H9 (cell line): ENCODE data around the gene DDIT4. TPM values are rescaled to one million over a fixed set of nuclear protein-coding genes. Genes with fewer than 3 reads are reported as not detected.
A peak's percentile ranks its signal among the peaks of the same experiment; 100 is the strongest.
"Not testable (repeated sequence)": the region's sequence is repeated elsewhere in the genome, so short reads cannot be mapped to it uniquely, and the experiment has no call there.

Source experiments
- DNase-seq: peaks from one replicate; pipeline ENCODE4 v3.0.0-alpha.2; 2017
- H2AFZ ChIP-seq: one replicate; pipeline ENCODE4 v1.6.1; 2013; ENCODE audit warnings: mild to moderate bottlenecking, low read length, control low read depth, moderate library complexity
- H2AK5ac ChIP-seq: 2 replicates; pipeline ENCODE4 v1.6.1; 2013; ENCODE audit warnings: low read length, control low read depth, mixed read lengths; ENCODE audit not compliant: insufficient read length
- H2BK120ac ChIP-seq: one replicate; pipeline ENCODE4 v1.6.1; 2013; ENCODE audit warnings: low read depth, mild to moderate bottlenecking, low read length, control low read depth, inconsistent platforms; ENCODE audit not compliant: poor library complexity, severe bottlenecking
- H2BK12ac ChIP-seq: 2 replicates; pipeline ENCODE4 v1.6.1; 2013; ENCODE audit warnings: low read length, control low read depth, mixed read lengths, low read depth; ENCODE audit not compliant: insufficient read length
- H2BK15ac ChIP-seq: 2 replicates; pipeline ENCODE4 v1.6.1; 2013; ENCODE audit warnings: low read depth, low read length, control low read depth
- H2BK20ac ChIP-seq: one replicate; pipeline ENCODE4 v1.6.1; 2013; ENCODE audit warnings: low read depth, mild to moderate bottlenecking, low read length, control low read depth, inconsistent platforms; ENCODE audit not compliant: poor library complexity, severe bottlenecking
- H2BK5ac ChIP-seq: 2 replicates; pipeline ENCODE4 v1.6.1; 2013; ENCODE audit warnings: low read length, control low read depth, mixed read lengths; ENCODE audit not compliant: insufficient read length
- H3K14ac ChIP-seq: 2 replicates; pipeline ENCODE4 v1.6.1; 2013; ENCODE audit warnings: low read length, control low read depth; ENCODE audit not compliant: insufficient read depth
- H3K18ac ChIP-seq: 2 replicates; pipeline ENCODE4 v1.6.1; 2013; ENCODE audit warnings: low read depth, mild to moderate bottlenecking, mixed read lengths, low read length, control low read depth; ENCODE audit not compliant: insufficient read length
- H3K23ac ChIP-seq: 2 replicates; pipeline ENCODE4 v1.6.1; 2013; ENCODE audit warnings: low read length, control low read depth, mixed read lengths, low read depth; ENCODE audit not compliant: insufficient read length
- H3K23me2 ChIP-seq: 2 replicates; pipeline ENCODE4 v1.6.1; 2013; ENCODE audit warnings: low read depth, mild to moderate bottlenecking, mixed read lengths, low read length, control low read depth; ENCODE audit not compliant: insufficient read length, poor library complexity, severe bottlenecking
- H3K27ac ChIP-seq: 2 replicates; pipeline ENCODE4 v1.5.1; 2013; ENCODE audit warnings: low read length, control low read depth, mixed read lengths, low read depth; ENCODE audit not compliant: insufficient read length
- H3K27me3 ChIP-seq: 2 replicates; pipeline ENCODE4 v1.6.1; 2013; ENCODE audit warnings: low read length, control low read depth, inconsistent platforms; ENCODE audit not compliant: insufficient read depth
- H3K4ac ChIP-seq: 2 replicates; pipeline ENCODE4 v1.6.1; 2013; ENCODE audit warnings: low read depth, mild to moderate bottlenecking, control low read depth, inconsistent platforms, low read length, moderate library complexity
- H3K4me1 ChIP-seq: 2 replicates; pipeline ENCODE4 v1.6.1; 2013; ENCODE audit warnings: low read length, control low read depth, inconsistent platforms; ENCODE audit not compliant: insufficient read depth
- H3K4me2 ChIP-seq: 2 replicates; pipeline ENCODE4 v1.6.1; 2013; ENCODE audit warnings: low read length, control low read depth, mixed read lengths; ENCODE audit not compliant: insufficient read length, insufficient read depth
- H3K56ac ChIP-seq: 2 replicates; pipeline ENCODE4 v1.6.1; 2013; ENCODE audit warnings: low read depth, mild to moderate bottlenecking, mixed read lengths, low read length, control low read depth; ENCODE audit not compliant: insufficient read length
- H3K79me1 ChIP-seq: 2 replicates; pipeline ENCODE4 v1.6.1; 2013; ENCODE audit warnings: low read depth, mild to moderate bottlenecking, moderate library complexity, low read length, control low read depth, inconsistent platforms; ENCODE audit not compliant: insufficient read depth, poor library complexity, severe bottlenecking
- H3K79me2 ChIP-seq: 2 replicates; pipeline ENCODE4 v1.6.1; 2013; ENCODE audit warnings: low read length, control low read depth, inconsistent platforms; ENCODE audit not compliant: insufficient read depth
- H3K9ac ChIP-seq: 2 replicates; pipeline ENCODE4 v1.6.1; 2013; ENCODE audit warnings: low read length, control low read depth, mixed read lengths; ENCODE audit not compliant: insufficient read length; ENCODE audit errors: extremely low read depth
- H3K9me3 ChIP-seq: one replicate; pipeline ENCODE4 v1.6.1; 2013; ENCODE audit warnings: low read depth, low read length, inconsistent platforms; ENCODE audit not compliant: control insufficient read depth
- H3T11ph ChIP-seq: one replicate; pipeline ENCODE4 v1.6.1; 2013; ENCODE audit warnings: mild to moderate bottlenecking, low read length, control low read depth, inconsistent platforms
- H4K20me1 ChIP-seq: one replicate; pipeline ENCODE4 v1.6.1; 2013; ENCODE audit not compliant: control insufficient read depth, insufficient read length, insufficient read depth
- H4K5ac ChIP-seq: 2 replicates; pipeline ENCODE4 v1.6.1; 2013; ENCODE audit warnings: low read depth, mild to moderate bottlenecking, mixed read lengths, low read length, control low read depth; ENCODE audit not compliant: insufficient read length
- H4K8ac ChIP-seq: replicated peaks from 2 replicates; pipeline ENCODE4 v1.6.1; 2013; ENCODE audit warnings: low read length, control low read depth, mixed read lengths, low read depth; ENCODE audit not compliant: insufficient read length
- H4K91ac ChIP-seq: 2 replicates; pipeline ENCODE4 v1.6.1; 2013; ENCODE audit warnings: low read depth, mild to moderate bottlenecking, moderate library complexity, mixed read lengths, low read length, control low read depth; ENCODE audit not compliant: insufficient read length
- H3K27ac Mint-ChIP-seq, 3 experiments: 2 replicates in 2 of 3; 3 replicates in 1 of 3; pipeline ENCODE4 v1.8.0; 2020 to 2021; ENCODE audit warnings: mixed read lengths in 3 of 3, mild to moderate bottlenecking in 1 of 3, moderate library complexity in 1 of 3
- H3K27me3 Mint-ChIP-seq: 2 replicates; pipeline ENCODE4 v1.8.0; 2021; ENCODE audit warnings: low read depth, mild to moderate bottlenecking, moderate library complexity, mixed read lengths
- H3K36me3 Mint-ChIP-seq, 3 experiments: 2 replicates in 2 of 3; 3 replicates in 1 of 3; pipeline ENCODE4 v1.8.0; 2020 to 2021; ENCODE audit warnings: low read depth in 3 of 3, mixed read lengths in 3 of 3; ENCODE audit not compliant: insufficient read depth in 1 of 3
- H3K4me1 Mint-ChIP-seq, 2 experiments: 2 replicates each; pipeline ENCODE4 v1.8.0; 2020; ENCODE audit warnings: mixed read lengths in 2 of 2
- H3K4me3 Mint-ChIP-seq, 2 experiments: 2 replicates in 1 of 2; 3 replicates in 1 of 2; pipeline ENCODE4 v1.8.0; 2020 to 2021; ENCODE audit warnings: mild to moderate bottlenecking in 2 of 2, mixed read lengths in 2 of 2, moderate library complexity in 1 of 2
- H3K9me3 Mint-ChIP-seq, 2 experiments: 2 replicates in 1 of 2; 3 replicates in 1 of 2; pipeline ENCODE4 v1.8.0; 2020; ENCODE audit warnings: mild to moderate bottlenecking in 2 of 2, mixed read lengths in 2 of 2, moderate library complexity in 1 of 2
- WGBS: extraction: QIAGEN DNeasy Blood & Tissue Kit; methylation state at CpG from one replicate; pipeline ENCODE4 v1.1.7; 2013; ENCODE audit warnings: missing lambda C conversion rate, low lambda C conversion rate, mixed read lengths; ENCODE audit not compliant: insufficient read length; ENCODE audit errors: extremely low coverage; 5-methylcytosine and 5-hydroxymethylcytosine counted together
- total RNA-seq: library from RNA; stranded (reverse); gene quantifications from 2 replicates; pipeline ENCODE4 v1.2.1, GENCODE V29; 2021
- TF ChIP-seq, protein P1 (sequence below): fragments of 200-600 bp; sonication (generic); conservative IDR thresholded peaks from 3 replicates; pipeline ENCODE4 v1.8.0; 2021; ENCODE audit warnings: antibody characterized with exemption, mild to moderate bottlenecking

Gene DDIT4
- total RNA-seq, 1 experiment from 2014 or later = 84.0 TPM

DNA sequence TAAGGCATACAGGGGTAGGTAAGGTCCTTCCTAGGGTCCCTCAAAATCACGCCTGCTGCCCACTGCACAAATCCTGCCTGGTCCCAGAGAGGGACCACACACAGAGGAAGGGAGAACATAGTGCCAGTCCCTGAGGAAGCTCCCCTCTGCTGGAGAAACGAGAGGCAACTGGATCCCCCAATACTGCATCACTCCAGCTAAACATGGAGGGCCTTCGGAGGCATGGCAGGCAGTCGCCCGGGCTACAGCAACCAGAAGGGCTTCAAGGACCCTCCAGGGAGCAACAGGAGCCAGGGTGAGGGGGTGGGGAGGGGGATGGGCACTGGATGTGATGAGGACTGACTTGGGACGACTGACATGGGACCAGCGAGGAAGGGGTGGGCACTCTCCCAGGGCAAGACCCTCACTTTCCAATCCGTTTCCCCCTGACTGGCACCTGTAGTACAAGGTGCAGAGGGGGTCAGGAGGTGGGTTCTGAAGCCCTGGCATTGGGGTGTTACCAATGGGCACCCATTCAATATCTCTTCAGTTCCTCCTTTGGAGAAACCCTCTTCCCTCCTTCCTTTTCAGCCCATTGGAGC, 21.7 kb downstream of the DDIT4 start:
- H3K9me3 Mint-ChIP-seq = no peaks in the 10 kb centered on the region
- H3K79me1 ChIP-seq = no peaks in the 10 kb centered on the region
- no peaks in the 10 kb centered on the region for H3K9me3 ChIP-seq
- no peak overlapping the region for H4K5ac ChIP-seq
- no CpG with 5 or more reads among the region's 8 CpGs for WGBS
- no peak overlapping the region for H3K18ac ChIP-seq
- no peak overlapping the region for H4K91ac ChIP-seq
- no peak overlapping the region for H3K23ac ChIP-seq
- H3K14ac ChIP-seq = no peak overlapping the region
- H2BK15ac ChIP-seq = no peak overlapping the region
- H2AK5ac ChIP-seq = no peak overlapping the region
- peak overlapping the region; percentile 68 to 83 (median 75); a peak in 3 of 7 replicates for H3K27ac Mint-ChIP-seq
- 0 out of 5 replicates have a peak overlapping the region, but pooled peaks of 1 of the 2 experiments have one; percentile 49 for H3K4me3 Mint-ChIP-seq
- peaks cover 3% of the 10 kb centered on the region; the same call in 1 of the 2 replicates for H3K4me1 ChIP-seq
- H3K4me1 Mint-ChIP-seq = peaks cover 17 to 31% of the 10 kb centered on the region in 2 experiments
- no peak overlapping the region for H3T11ph ChIP-seq
- no peak for DNase-seq
- no peak overlapping the region for H3K27ac ChIP-seq
- H3K56ac ChIP-seq = no peak overlapping the region
- no peaks in the 10 kb centered on the region for H4K20me1 ChIP-seq
- H3K23me2 ChIP-seq = peaks cover 8% of the 10 kb centered on the region
- H3K9ac ChIP-seq = no peak overlapping the region
- no peak overlapping the region for H2BK120ac ChIP-seq
- no peaks in the 10 kb centered on the region for H3K79me2 ChIP-seq
- H2BK5ac ChIP-seq = no peak overlapping the region
- no peak overlapping the region for H4K8ac ChIP-seq
- H2BK12ac ChIP-seq = no peak overlapping the region
- no peak overlapping the region for H3K4ac ChIP-seq
- H3K36me3 Mint-ChIP-seq = no peaks in the 10 kb centered on the region; a peak in 2 of 7 replicates
- H3K27me3 ChIP-seq = no peaks in the 10 kb centered on the region
- no peak overlapping the region for H2AFZ ChIP-seq
- H3K27me3 Mint-ChIP-seq = peaks cover 2% of the 10 kb centered on the region; the same call in 1 of the 2 replicates
- H3K4me2 ChIP-seq = no peak overlapping the region
- TF ChIP-seq, protein P1, sequence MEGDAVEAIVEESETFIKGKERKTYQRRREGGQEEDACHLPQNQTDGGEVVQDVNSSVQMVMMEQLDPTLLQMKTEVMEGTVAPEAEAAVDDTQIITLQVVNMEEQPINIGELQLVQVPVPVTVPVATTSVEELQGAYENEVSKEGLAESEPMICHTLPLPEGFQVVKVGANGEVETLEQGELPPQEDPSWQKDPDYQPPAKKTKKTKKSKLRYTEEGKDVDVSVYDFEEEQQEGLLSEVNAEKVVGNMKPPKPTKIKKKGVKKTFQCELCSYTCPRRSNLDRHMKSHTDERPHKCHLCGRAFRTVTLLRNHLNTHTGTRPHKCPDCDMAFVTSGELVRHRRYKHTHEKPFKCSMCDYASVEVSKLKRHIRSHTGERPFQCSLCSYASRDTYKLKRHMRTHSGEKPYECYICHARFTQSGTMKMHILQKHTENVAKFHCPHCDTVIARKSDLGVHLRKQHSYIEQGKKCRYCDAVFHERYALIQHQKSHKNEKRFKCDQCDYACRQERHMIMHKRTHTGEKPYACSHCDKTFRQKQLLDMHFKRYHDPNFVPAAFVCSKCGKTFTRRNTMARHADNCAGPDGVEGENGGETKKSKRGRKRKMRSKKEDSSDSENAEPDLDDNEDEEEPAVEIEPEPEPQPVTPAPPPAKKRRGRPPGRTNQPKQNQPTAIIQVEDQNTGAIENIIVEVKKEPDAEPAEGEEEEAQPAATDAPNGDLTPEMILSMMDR = no peak
- no peak overlapping the region for H2BK20ac ChIP-seq

DNA sequence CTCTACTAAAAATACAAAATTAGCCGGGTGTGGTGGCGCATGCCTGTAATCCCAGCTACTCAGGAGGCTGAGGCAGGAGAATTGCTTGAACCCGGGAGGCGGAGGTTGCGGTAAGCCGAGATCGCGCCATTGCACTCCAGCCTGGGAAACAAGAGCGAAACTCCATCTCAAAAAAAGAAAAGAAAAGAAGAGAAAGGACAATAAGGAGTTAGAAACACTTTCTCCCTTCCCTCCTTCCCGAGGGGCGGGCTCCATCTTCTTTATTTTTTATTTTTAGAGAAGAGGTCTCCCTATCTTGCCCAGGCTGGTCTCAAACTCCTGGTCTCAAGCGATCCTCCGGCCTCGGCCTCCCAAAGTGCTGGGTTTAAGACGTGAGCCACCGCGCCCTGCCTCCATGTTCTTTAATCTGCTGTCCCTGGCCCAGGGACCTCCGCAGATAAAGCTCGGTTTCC, 23.1 kb downstream of the DDIT4 start:
- H3K9me3 Mint-ChIP-seq = not testable (repeated sequence)

More for the DNA sequence above, 23.1 kb downstream of the DDIT4 start:
- H3K4me3 Mint-ChIP-seq = peak overlapping the region; percentile 73 to 81; a peak in 4 of 5 replicates
- not testable (repeated sequence) for H3K27me3 ChIP-seq, H2BK5ac ChIP-seq, H3K27ac ChIP-seq, H2AFZ ChIP-seq, H3K23ac ChIP-seq, H3T11ph ChIP-seq, H2BK15ac ChIP-seq, H3K36me3 Mint-ChIP-seq, H3K23me2 ChIP-seq, H2BK120ac ChIP-seq, H3K79me2 ChIP-seq, H3K27me3 Mint-ChIP-seq, H2AK5ac ChIP-seq, H3K14ac ChIP-seq, H4K20me1 ChIP-seq, DNase-seq, H3K4me1 ChIP-seq, H2BK20ac ChIP-seq, H3K9me3 ChIP-seq, H2BK12ac ChIP-seq, H3K79me1 ChIP-seq, H3K4ac ChIP-seq, H4K5ac ChIP-seq, H3K9ac ChIP-seq, H4K8ac ChIP-seq, H4K91ac ChIP-seq, H3K56ac ChIP-seq
- no CpG with 5 or more reads among the region's 19 CpGs for WGBS
- peaks cover 17 to 38% of the 10 kb centered on the region in 2 experiments for H3K4me1 Mint-ChIP-seq
- peak overlapping the region; percentile 53 for H3K18ac ChIP-seq
- H3K4me2 ChIP-seq = peak overlapping the region; percentile 85
- H3K27ac Mint-ChIP-seq = 0 out of 7 replicates have a peak overlapping the region, but pooled peaks of 1 of the 3 experiments have one; percentile 49
